ENCODE measurements around the gene SHROOM3. TPM values are rescaled to one million over a fixed set of nuclear protein-coding genes. Genes with fewer than 3 reads are reported as not detected.

SHROOM3 gene
- total RNA-seq, 2 experiments from 2014 or later: not detected

GRCh38 chr4:76429636-76430035 lies 5.4 kb upstream of the SHROOM3 start:
- peaks cover 15% of the 10 kb centered on the region for H3K27me3 Mint-ChIP-seq
- no peaks in the 10 kb centered on the region for H3K9me3 Mint-ChIP-seq
- H3K4me3 Mint-ChIP-seq: no peak overlapping the region
- no peaks in the 10 kb centered on the region for H3K36me3 Mint-ChIP-seq (ENCODE audit: low read depth)
- ChIA-PET CTCF (interaction anchor here (1.1 to 3.3 kb wide), 4 partner anchors 12 to 615 kb away, joined by 3 to 12 read pairs (median 6); no protein-coding TSS in a partner anchor), POLR2A (interaction anchor here (0.9 kb wide), 1 partner anchor 27 kb away, joined by 3 read pairs; no protein-coding TSS in a partner anchor)
- H3K4me1 Mint-ChIP-seq: no peaks in the 10 kb centered on the region
- H3K27ac Mint-ChIP-seq: no peak overlapping the region
- no peak for DNase-seq

- H3K27ac Mint-ChIP-seq: no peak overlapping the region
- no peaks in the 10 kb centered on the region for H3K9me3 Mint-ChIP-seq
- H3K4me3 Mint-ChIP-seq: no peak overlapping the region
- H3K4me1 Mint-ChIP-seq: peaks cover 1% of the 10 kb centered on the region
- peaks cover 23% of the 10 kb centered on the region for H3K27me3 Mint-ChIP-seq
- no peaks in the 10 kb centered on the region for H3K36me3 Mint-ChIP-seq (ENCODE audit: low read depth)
- DNase-seq: no peak
- CTCF ChIA-PET: interaction anchor here (0.7 to 3.3 kb wide), 11 partner anchors 9 to 614 kb away, joined by 3 to 14 read pairs (median 4); partner anchors contain the start of gene CCDC158
- POLR2A ChIA-PET: no interaction called here
These were observed 4.3 kb upstream of the SHROOM3 start for GRCh38 chr4:76430519-76431388.

GRCh38 chr4:76435528-76436319 lies 695 bp downstream of the SHROOM3 start:
- DNase-seq: no peak
- peaks cover 1% of the 10 kb centered on the region for H3K4me1 Mint-ChIP-seq
- H3K4me3 Mint-ChIP-seq: no peak overlapping the region
- no peaks in the 10 kb centered on the region for H3K9me3 Mint-ChIP-seq
- CTCF ChIA-PET: interaction anchor here (0.9 kb wide), 1 partner anchor 609 kb away, joined by 4 read pairs; no protein-coding TSS in a partner anchor
- no peak overlapping the region for H3K27ac Mint-ChIP-seq
- H3K36me3 Mint-ChIP-seq (ENCODE audit: low read depth): no peaks in the 10 kb centered on the region
- H3K27me3 Mint-ChIP-seq: peaks cover 55% of the 10 kb centered on the region
- POLR2A ChIA-PET: no interaction called here

GRCh38 chr4:76439491-76439890 lies 4.5 kb downstream of the SHROOM3 start:
- CTCF ChIA-PET: no interaction called here
- no peak for DNase-seq
- POLR2A ChIA-PET: no interaction called here
- H3K27me3 Mint-ChIP-seq: peaks cover 52% of the 10 kb centered on the region
- no peaks in the 10 kb centered on the region for H3K36me3 Mint-ChIP-seq (ENCODE audit: low read depth)
- no peak overlapping the region for H3K27ac Mint-ChIP-seq
- peaks cover 1% of the 10 kb centered on the region for H3K4me1 Mint-ChIP-seq
- no peaks in the 10 kb centered on the region for H3K9me3 Mint-ChIP-seq
- no peak overlapping the region for H3K4me3 Mint-ChIP-seq

DNA sequence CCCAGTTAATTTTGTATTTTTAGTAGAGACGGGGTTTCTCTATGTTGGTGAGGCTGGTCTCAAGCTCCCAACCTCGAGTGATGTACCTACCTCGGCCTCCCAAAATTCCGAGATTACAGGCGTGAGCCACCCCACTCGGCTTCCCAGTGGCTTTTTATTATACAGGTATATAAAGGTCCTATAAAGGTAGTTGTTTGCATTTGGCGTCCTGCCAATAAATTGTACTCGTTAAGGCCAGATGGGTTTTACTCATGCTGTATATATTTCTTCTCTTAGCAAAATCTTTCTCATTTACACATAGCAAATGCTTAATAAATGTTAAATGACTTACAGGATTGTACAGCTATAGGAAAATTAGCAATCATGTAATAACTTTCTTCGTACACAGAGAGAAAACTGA lies 6.9 kb downstream of the SHROOM3 start:
- no peak overlapping the region for H3K4me3 Mint-ChIP-seq
- CTCF ChIA-PET: no interaction called here
- no peak for DNase-seq
- no peaks in the 10 kb centered on the region for H3K4me1 Mint-ChIP-seq
- H3K27ac Mint-ChIP-seq: no peak overlapping the region
- POLR2A ChIA-PET: no interaction called here
- H3K36me3 Mint-ChIP-seq (ENCODE audit: low read depth): no peaks in the 10 kb centered on the region
- H3K27me3 Mint-ChIP-seq: peaks cover 32% of the 10 kb centered on the region
- H3K9me3 Mint-ChIP-seq: no peaks in the 10 kb centered on the region

- H3K27ac Mint-ChIP-seq: no peak overlapping the region
- DNase-seq: no peak
- CTCF ChIA-PET: no interaction called here
These were observed 7.8 kb downstream of the SHROOM3 start for GRCh38 chr4:76442807-76443206.

DNA sequence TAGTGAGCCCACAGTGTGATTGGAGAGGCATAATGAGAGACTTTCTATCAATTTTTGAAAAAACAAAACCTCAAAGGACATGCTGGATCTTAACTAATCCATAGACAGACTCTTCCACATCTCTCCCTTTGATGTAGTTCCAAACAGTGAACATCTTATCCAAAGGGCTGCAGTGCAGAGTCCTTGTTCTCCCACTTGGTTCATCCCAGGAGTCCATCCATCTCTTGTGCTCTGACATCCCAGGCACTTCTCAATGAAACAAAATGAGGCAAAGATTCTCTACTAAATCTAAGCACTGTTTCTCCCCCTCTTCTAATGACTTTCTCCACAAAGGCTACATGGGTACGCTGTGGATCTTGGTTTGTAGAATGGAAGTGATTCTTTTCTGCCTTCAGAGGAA lies 8.3 kb downstream of the SHROOM3 start:
- peaks cover 21% of the 10 kb centered on the region for H3K27me3 Mint-ChIP-seq
- no peak overlapping the region for H3K4me3 Mint-ChIP-seq
- H3K27ac Mint-ChIP-seq: no peak overlapping the region
- ChIA-PET CTCF (no interaction called here), POLR2A (no interaction called here)
- no peaks in the 10 kb centered on the region for H3K9me3 Mint-ChIP-seq
- H3K4me1 Mint-ChIP-seq: no peaks in the 10 kb centered on the region
- no peak for DNase-seq
- H3K36me3 Mint-ChIP-seq (ENCODE audit: low read depth): no peaks in the 10 kb centered on the region

More at GRCh38 chr4:76442807-76443206, 7.8 kb downstream of the SHROOM3 start:
- POLR2A ChIA-PET: no interaction called here
- Mint-ChIP-seq H3K9me3 (no peaks in the 10 kb centered on the region), H3K4me1 (no peaks in the 10 kb centered on the region), H3K36me3 (ENCODE audit: low read depth) (no peaks in the 10 kb centered on the region), H3K27me3 (peaks cover 22% of the 10 kb centered on the region), H3K4me3 (no peak overlapping the region)

DNA sequence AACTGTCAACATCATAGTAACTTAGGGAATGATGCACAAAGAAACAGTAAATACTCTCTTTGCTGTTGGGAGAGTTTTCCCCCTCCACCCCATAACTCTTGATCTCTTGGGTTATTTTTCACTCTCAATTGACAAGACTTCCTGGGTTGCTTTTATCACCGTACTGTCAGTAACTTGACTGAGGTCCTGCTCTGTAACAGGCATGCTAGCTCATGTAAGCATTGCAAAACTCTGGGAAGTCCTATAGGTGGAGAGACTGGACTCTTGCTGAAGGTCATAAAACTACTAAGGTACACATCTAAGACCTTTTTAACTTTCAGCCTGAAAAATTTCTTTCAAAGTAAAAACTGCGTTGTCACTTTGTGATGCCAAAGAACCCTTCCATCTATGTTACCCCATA lies 10.9 kb downstream of the SHROOM3 start:
- Mint-ChIP-seq H3K4me1 (no peaks in the 10 kb centered on the region), H3K27ac (no peak overlapping the region), H3K9me3 (no peaks in the 10 kb centered on the region), H3K4me3 (no peak overlapping the region), H3K27me3 (peaks cover 17% of the 10 kb centered on the region), H3K36me3 (ENCODE audit: low read depth) (no peaks in the 10 kb centered on the region)
- POLR2A ChIA-PET: no interaction called here
- DNase-seq: no peak
- CTCF ChIA-PET: no interaction called here

DNA sequence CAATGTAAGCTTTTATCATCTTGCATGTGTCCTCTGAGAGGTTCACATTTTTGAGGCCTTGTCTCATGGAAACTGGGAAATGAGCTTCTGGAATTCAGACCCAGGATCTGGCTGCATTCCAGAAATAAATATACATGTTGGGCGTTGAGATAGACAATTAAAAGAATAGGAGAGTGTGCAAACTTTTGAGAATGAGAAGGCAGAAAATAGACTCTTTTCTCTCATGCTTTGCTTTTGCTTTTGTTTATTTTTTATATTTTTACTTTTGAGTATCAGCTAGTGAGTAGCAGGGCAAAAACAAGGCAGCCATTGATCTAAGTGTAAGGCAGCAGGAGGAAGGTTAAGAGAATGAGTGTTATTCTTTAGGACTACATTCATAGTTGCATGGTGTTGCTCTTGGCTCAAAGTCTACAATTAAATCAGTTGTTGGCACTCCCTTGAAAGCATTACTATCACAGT lies 12.4 kb downstream of the SHROOM3 start:
- no peak overlapping the region for H3K27ac Mint-ChIP-seq
- H3K36me3 Mint-ChIP-seq (ENCODE audit: low read depth): no peaks in the 10 kb centered on the region
- H3K9me3 Mint-ChIP-seq: no peaks in the 10 kb centered on the region
- no peak for DNase-seq
- H3K4me1 Mint-ChIP-seq: no peaks in the 10 kb centered on the region
- POLR2A ChIA-PET: no interaction called here
- CTCF ChIA-PET: no interaction called here
- H3K27me3 Mint-ChIP-seq: peaks cover 19% of the 10 kb centered on the region
- H3K4me3 Mint-ChIP-seq: no peak overlapping the region

DNA sequence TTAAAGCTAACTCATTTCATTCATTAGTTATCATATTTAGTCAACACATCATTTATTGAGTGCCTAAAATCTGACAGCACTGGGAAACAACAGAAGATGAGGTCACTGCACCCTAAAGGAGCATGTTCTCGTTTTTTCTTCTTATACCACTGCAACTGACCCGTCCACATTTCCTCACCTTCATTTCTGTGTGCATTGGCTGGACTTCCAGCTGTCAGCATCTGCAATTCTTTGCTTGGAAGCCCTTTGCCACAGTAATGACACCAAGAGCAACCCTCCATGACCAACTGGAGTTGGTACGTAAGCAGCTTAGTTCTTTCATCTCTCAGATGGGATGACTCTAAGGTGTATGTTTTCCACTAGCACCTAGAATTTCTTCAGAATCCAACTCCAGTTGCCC lies 13.2 kb downstream of the SHROOM3 start:
- no peaks in the 10 kb centered on the region for H3K4me1 Mint-ChIP-seq
- no peak overlapping the region for H3K27ac Mint-ChIP-seq
- ChIA-PET CTCF (interaction anchor here (0.7 kb wide), 1 partner anchor 17 kb away, joined by 3 read pairs; no protein-coding TSS in a partner anchor), POLR2A (no interaction called here)
- peaks cover 20% of the 10 kb centered on the region for H3K27me3 Mint-ChIP-seq
- H3K9me3 Mint-ChIP-seq: no peaks in the 10 kb centered on the region
- no peak for DNase-seq
- no peaks in the 10 kb centered on the region for H3K36me3 Mint-ChIP-seq (ENCODE audit: low read depth)
- H3K4me3 Mint-ChIP-seq: no peak overlapping the region

DNA sequence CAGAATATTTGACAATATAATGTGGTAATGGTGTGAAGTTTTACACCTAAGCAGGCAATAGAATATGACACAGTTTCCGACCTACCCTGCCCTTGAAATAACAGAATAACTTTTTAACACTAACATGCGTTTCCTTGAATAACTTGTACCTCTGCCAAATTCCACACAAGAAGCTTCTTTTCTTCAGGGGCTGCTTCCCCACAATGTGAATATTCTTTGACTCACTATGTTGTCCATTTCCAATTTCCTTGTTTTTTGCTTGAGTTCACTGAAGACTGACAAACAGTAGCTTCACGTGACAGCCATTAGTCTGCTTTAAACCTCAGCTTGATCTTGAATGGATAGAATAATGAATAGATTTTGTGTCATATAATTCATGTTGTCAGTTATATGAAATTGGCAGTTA lies 14.3 kb downstream of the SHROOM3 start:
- CTCF ChIA-PET: no interaction called here
- Mint-ChIP-seq H3K27ac (no peak overlapping the region), H3K4me1 (no peaks in the 10 kb centered on the region), H3K27me3 (peaks cover 23% of the 10 kb centered on the region), H3K36me3 (ENCODE audit: low read depth) (no peaks in the 10 kb centered on the region), H3K4me3 (no peak overlapping the region), H3K9me3 (no peaks in the 10 kb centered on the region)
- no peak for DNase-seq
- POLR2A ChIA-PET: no interaction called here

- H3K9me3 Mint-ChIP-seq: no peaks in the 10 kb centered on the region
These were observed 14.8 kb downstream of the SHROOM3 start for GRCh38 chr4:76449833-76450232.

GRCh38 chr4:76453232-76453631 lies 18.2 kb downstream of the SHROOM3 start:
- peaks cover 26% of the 10 kb centered on the region for H3K27me3 Mint-ChIP-seq
- no peaks in the 10 kb centered on the region for H3K9me3 Mint-ChIP-seq
- DNase-seq: no peak
- no peak overlapping the region for H3K4me3 Mint-ChIP-seq
- CTCF ChIA-PET: no interaction called here
- H3K36me3 Mint-ChIP-seq (ENCODE audit: low read depth): no peaks in the 10 kb centered on the region
- no peaks in the 10 kb centered on the region for H3K4me1 Mint-ChIP-seq
- POLR2A ChIA-PET: no interaction called here
- H3K27ac Mint-ChIP-seq: no peak overlapping the region

More at GRCh38 chr4:76449833-76450232, 14.8 kb downstream of the SHROOM3 start:
- no peak overlapping the region for H3K4me3 Mint-ChIP-seq
- no peaks in the 10 kb centered on the region for H3K4me1 Mint-ChIP-seq
- ChIA-PET CTCF (no interaction called here), POLR2A (no interaction called here)
- H3K27me3 Mint-ChIP-seq: peaks cover 23% of the 10 kb centered on the region
- H3K27ac Mint-ChIP-seq: no peak overlapping the region
- DNase-seq: no peak
- H3K36me3 Mint-ChIP-seq (ENCODE audit: low read depth): no peaks in the 10 kb centered on the region
